Loucy (cell line): ENCODE results near the gene CENPB.

Experiments used
- H2AFZ ChIP-seq: fragments of 200-600 bp; sonication (generic); 2 replicates; pipeline ENCODE4 v1.6.0; 2016; ENCODE audit warnings: antibody characterized with exemption, mild to moderate bottlenecking, low read length, moderate library complexity
- H3F3A ChIP-seq: fragments of 200-600 bp; 2 replicates; pipeline ENCODE4 v1.6.0; 2016; ENCODE audit warnings: antibody characterized with exemption, low read depth, mild to moderate bottlenecking
- H3K27me3 ChIP-seq: fragments of 200-600 bp; sonication (generic); 2 replicates; pipeline ENCODE4 v1.6.1; 2014; ENCODE audit warnings: low read length, mild to moderate bottlenecking; ENCODE audit not compliant: insufficient read depth, poor library complexity, severe bottlenecking
- H3K36me3 ChIP-seq: fragments of 200-600 bp; sonication (generic); 2 replicates; pipeline ENCODE4 v1.6.1; 2016; ENCODE audit warnings: low read length; ENCODE audit not compliant: insufficient read depth
- H3K4me1 ChIP-seq: fragments of 200-600 bp; sonication (generic); 2 replicates; pipeline ENCODE4 v1.5.1; 2014; ENCODE audit warnings: low read length, mild to moderate bottlenecking; ENCODE audit not compliant: insufficient read depth, poor library complexity, severe bottlenecking
- H3K4me2 ChIP-seq: fragments of 200-600 bp; sonication (generic); 2 replicates; pipeline ENCODE4 v1.6.0; 2014; ENCODE audit warnings: antibody characterized with exemption, low read length, low read depth, mild to moderate bottlenecking; ENCODE audit not compliant: poor library complexity, severe bottlenecking
- H3K4me3 ChIP-seq: fragments of 200-600 bp; sonication (generic); 2 replicates; pipeline ENCODE4 v1.5.1; 2014; ENCODE audit warnings: low read length, mild to moderate bottlenecking, mixed read lengths; ENCODE audit not compliant: poor library complexity, severe bottlenecking
- H3K79me2 ChIP-seq: fragments of 200-600 bp; sonication (generic); 2 replicates; pipeline ENCODE4 v1.6.1; 2014; ENCODE audit warnings: low read length; ENCODE audit not compliant: insufficient read depth
- H3K9ac ChIP-seq: fragments of 200-600 bp; sonication (generic); 2 replicates; pipeline ENCODE4 v1.6.0; 2014; ENCODE audit warnings: mild to moderate bottlenecking, low read depth, low read length, moderate library complexity; ENCODE audit not compliant: poor library complexity, severe bottlenecking
- H3K9me2 ChIP-seq: fragments of 200-600 bp; sonication (generic); replicated peaks from 2 replicates; pipeline ENCODE4 v1.6.1; 2016; ENCODE audit warnings: low read depth, low read length, mixed read lengths
- H3K9me3 ChIP-seq: fragments of 200-600 bp; sonication (generic); 2 replicates; pipeline ENCODE4 v1.6.1; 2014; ENCODE audit warnings: mild to moderate bottlenecking, antibody characterized with exemption, low read length, low read depth; ENCODE audit not compliant: insufficient read depth
- H4K20me1 ChIP-seq: fragments of 200-600 bp; sonication (generic); 2 replicates; pipeline ENCODE4 v1.6.0; 2014; ENCODE audit warnings: antibody characterized with exemption, low read length, mild to moderate bottlenecking; ENCODE audit not compliant: insufficient read depth, poor library complexity, severe bottlenecking
- CTCF ChIP-seq: fragments of 200-600 bp; sonication (generic); conservative IDR thresholded peaks from 2 replicates; pipeline ENCODE4 v1.5.1; 2014; ENCODE audit warnings: mild to moderate bottlenecking, antibody characterized with exemption, low read length
- EZH2phosphoT487 ChIP-seq: fragments of 200-600 bp; IDR thresholded peaks from 2 replicates; pipeline ENCODE4 v1.6.1; 2018; ENCODE audit warnings: antibody characterized with exemption, mild to moderate bottlenecking, moderate library complexity, borderline replicate concordance

The CENPB gene

GRCh38 chr20:3759316-3759823 is 27.2 kb downstream of the CENPB start:
- H3F3A ChIP-seq, result no peaks in the 10 kb centered on the region
- no peak overlapping the region for H3K4me3 ChIP-seq
- H3K4me2 ChIP-seq, result no peak overlapping the region
- no peak overlapping the region for H2AFZ ChIP-seq
- no peaks in the 10 kb centered on the region for H3K9me3 ChIP-seq
- H3K9ac ChIP-seq, result no peak overlapping the region
- no peaks in the 10 kb centered on the region for H4K20me1 ChIP-seq
- no peaks in the 10 kb centered on the region for H3K9me2 ChIP-seq
- TF ChIP-seq CTCF (no peak), EZH2phosphoT487 (no peak)
- H3K4me1 ChIP-seq, result peaks cover 2% of the 10 kb centered on the region
- H3K36me3 ChIP-seq, result peaks cover 8% of the 10 kb centered on the region; the same call in 1 of the 2 replicates
- H3K79me2 ChIP-seq, result no peaks in the 10 kb centered on the region
- no peaks in the 10 kb centered on the region for H3K27me3 ChIP-seq

- no peaks in the 10 kb centered on the region for H3F3A ChIP-seq
- no peaks in the 10 kb centered on the region for H4K20me1 ChIP-seq
- H2AFZ ChIP-seq, result no peak overlapping the region
- H3K4me3 ChIP-seq, result no peak overlapping the region
- H3K27me3 ChIP-seq, result no peaks in the 10 kb centered on the region
- H3K9me3 ChIP-seq, result no peaks in the 10 kb centered on the region
- H3K79me2 ChIP-seq, result no peaks in the 10 kb centered on the region
- peaks cover 8% of the 10 kb centered on the region; the same call in 1 of the 2 replicates for H3K36me3 ChIP-seq
- no peak for TF ChIP-seq CTCF
- no peak for TF ChIP-seq EZH2phosphoT487
- H3K4me2 ChIP-seq, result no peak overlapping the region
- H3K9ac ChIP-seq, result no peak overlapping the region
- no peaks in the 10 kb centered on the region for H3K9me2 ChIP-seq
- H3K4me1 ChIP-seq, result no peaks in the 10 kb centered on the region
These were observed 28.0 kb downstream of the CENPB start for GRCh38 chr20:3758566-3758965.

- no peaks in the 10 kb centered on the region for H3K79me2 ChIP-seq
- H4K20me1 ChIP-seq, result no peaks in the 10 kb centered on the region
- no peak overlapping the region for H3K4me2 ChIP-seq
- TF ChIP-seq CTCF, result no peak
- no peak for TF ChIP-seq EZH2phosphoT487
- H3K9ac ChIP-seq, result no peak overlapping the region
- no peak overlapping the region for H2AFZ ChIP-seq
- H3K4me1 ChIP-seq, result no peaks in the 10 kb centered on the region
- no peaks in the 10 kb centered on the region for H3K9me3 ChIP-seq
- H3K4me3 ChIP-seq, result no peak overlapping the region
- H3K9me2 ChIP-seq, result no peaks in the 10 kb centered on the region
- no peaks in the 10 kb centered on the region for H3F3A ChIP-seq
- peaks cover 8% of the 10 kb centered on the region; the same call in 1 of the 2 replicates for H3K36me3 ChIP-seq
- H3K27me3 ChIP-seq, result no peaks in the 10 kb centered on the region
These were observed 29.3 kb downstream of the CENPB start for GRCh38 chr20:3757268-3757667.
